ENCODE measurements around the gene PNLIPRP1. TPM values are rescaled to one million over a fixed set of nuclear protein-coding genes. Genes with fewer than 3 reads are reported as not detected.

Gene PNLIPRP1
- polyA plus RNA-seq, 10 donors, result not detected

DNA sequence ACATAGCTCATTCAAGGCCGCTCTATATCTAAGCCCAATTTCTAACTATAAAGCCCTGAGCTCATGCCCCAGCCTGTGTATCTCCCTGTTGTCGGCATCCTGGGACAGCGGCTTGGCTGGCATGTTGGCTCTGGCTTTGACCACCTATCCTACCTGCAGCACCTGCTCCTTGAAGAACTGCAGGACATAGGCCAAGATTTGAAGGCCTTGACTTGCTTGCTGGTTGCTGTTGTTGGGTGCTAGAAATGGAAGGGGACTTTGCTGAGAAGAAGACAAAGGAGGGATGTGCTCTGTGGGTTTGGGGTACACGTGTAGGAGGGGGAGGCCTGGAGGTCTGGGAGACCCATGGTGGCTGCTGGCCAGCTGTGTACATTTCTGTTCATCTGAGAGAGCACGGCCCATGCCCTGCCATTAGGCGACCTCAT, 41.1 kb downstream of the PNLIPRP1 start:
- no peak for DNase-seq

DNA sequence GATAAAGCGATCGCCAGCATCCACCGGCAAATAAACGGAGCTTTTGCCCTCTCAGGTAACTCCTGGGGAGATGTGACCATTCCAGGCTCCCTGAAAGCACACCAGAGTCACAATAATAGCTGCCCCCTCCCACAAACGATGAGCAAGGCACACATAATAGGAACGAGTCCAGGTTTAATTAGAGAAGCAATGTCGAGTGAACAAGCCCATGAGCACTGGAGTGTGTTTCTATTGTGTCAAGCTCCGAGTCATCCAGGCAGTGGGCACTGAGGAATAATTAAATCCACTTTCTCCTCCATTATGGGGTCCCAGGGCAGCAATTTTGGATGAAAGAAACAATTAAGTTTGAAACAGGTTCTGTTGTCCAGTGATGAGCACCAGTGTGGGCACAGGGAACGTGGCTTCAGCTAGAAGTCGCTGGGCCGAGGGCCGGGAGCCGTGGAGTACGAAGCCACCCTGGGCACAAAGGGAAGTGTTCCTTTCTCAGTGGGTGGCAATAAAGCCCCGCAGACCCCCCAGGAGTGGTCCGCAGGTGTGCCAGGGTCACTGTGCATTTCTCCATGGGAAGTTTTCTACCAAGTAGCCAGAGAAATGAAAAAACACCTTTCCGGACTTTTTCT, 41.9 kb downstream of the PNLIPRP1 start:
- DNase-seq, result no peak

DNA sequence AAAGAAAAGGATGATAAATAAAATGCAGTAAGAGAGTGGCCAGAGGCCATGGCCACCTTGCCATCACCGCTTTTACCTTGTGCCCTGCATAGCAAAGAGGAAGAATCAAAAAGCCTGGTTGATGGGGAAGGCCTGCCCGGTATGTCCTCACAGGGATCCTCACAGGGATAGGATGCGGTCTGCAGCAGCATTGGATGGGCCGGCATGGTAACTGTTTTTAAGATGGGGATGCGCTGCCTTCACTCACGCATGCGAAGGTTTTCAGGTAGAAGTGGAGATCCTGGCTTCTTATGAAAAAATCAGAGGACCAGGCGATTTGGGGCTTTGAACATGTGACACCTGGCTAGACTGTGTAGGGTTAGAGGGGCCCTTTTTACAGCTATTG, 42.4 kb downstream of the PNLIPRP1 start:
- no peak for DNase-seq

DNA sequence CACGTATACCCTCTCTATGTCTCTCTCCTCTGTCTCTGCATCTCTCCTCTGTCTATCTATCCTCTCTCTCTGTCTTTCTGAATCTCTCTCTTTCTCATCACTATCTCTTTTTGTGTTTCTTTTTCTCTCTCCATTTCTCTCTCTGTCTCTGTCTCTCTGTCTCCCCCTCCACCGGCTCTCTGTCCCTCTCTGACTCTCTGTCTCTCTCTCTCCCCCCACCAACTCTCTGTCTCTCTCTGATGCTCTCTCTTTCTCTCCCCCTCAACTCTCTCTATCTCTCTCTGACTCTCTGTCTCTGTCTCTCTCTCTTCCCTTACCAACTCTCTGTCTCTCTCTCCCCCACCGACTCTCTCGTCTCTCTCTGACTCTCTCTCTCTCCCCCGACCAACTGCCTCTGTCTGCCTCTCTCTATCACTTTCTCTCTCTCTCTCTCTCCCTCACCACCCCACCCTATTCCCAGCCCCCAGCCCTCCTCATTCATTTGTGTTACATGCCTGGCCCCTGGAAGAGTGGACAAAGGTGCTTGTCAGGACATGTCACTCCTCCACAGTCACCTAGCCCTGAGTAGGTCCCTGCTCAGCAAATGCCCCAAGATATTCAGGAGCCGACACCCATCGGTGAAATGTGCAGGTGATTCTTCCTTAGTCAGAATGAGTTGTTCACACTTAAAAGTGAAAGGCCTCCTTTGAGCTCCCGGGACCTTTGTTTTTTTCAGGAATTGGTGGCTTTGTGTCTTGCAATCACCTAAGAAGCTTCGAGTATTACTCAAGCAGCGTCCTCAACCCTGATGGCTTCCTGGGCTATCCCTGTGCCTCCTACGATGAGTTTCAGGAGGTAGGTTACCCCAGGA, 43.6 kb downstream of the PNLIPRP1 start:
- no peak for DNase-seq

DNA sequence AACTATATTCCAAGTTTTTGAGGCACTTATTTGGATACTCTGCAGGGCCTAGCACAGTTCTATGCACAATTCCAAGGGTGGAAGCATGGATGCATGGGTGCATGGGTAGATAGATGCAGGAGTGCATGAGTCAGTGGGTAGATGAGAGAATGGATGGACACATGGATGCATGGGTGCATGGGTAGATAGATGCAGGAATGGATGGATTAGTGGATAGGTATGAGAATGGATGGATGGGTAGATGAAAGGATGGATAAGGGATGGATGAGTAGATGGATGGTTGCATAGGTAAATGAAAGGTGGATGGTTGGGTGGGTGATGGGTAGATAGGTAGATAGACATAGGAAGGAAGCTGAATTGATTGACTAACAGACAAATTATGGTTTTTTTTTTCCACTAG, 45.6 kb downstream of the PNLIPRP1 start:
- no peak for DNase-seq

DNA sequence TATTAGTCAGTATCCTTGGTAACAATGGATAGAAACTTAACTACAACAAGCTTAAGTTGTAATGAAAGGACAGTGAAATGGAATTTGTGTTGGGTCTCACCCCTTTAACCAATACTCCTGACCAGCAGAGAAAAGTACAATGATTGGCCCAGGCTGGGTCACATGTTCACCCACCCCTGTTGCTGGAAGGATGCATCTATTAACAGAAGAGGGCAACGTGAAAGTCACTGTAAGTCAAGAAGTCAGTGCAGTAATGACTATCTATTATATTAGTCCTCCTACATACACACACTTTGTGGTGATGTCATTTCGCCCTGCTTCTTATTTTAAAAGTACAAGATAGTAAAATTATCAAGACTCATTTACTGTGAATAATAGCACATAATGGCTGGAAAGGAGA, 46.2 kb downstream of the PNLIPRP1 start:
- DNase-seq, result no peak

DNA sequence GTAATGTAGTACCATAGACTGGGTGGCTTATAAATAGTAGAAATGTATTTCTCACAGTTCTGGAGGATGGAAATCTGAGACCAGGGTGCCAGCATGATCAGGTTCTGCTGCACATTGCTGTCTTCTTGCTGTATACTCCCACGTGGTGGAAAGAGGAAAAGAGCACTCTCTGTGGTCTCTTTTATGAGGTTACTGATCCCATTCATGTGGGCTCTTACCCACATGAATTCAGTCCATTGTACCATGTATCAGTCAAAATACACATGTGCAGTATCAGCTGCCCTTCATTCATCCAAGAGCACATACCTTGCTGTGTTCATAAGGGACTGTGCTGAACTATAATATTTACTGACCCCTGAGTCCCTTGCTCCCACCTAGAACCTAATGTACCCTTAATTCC, 47.1 kb downstream of the PNLIPRP1 start:
- no peak for DNase-seq

DNA sequence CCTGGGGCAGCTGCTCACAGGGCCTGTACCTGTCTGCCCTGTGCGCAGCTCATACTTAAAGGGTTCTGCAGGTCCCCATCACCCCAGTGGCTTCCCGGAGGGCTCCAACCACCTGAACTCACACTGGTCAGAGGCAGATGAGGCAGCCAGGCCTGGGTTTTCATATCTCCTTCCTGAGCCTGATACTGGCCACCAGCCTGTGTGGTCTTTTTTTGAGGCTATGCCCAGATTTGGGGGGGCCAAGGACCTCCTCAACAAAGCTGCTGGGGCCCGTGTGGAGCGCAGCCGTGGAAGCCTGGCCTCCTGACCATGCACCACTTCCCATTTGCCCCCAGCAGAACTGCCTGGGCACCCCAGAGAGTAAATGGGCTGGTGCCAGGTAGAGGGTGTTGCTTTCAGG, 55.7 kb downstream of the PNLIPRP1 start:
- DNase-seq, result no peak

DNA sequence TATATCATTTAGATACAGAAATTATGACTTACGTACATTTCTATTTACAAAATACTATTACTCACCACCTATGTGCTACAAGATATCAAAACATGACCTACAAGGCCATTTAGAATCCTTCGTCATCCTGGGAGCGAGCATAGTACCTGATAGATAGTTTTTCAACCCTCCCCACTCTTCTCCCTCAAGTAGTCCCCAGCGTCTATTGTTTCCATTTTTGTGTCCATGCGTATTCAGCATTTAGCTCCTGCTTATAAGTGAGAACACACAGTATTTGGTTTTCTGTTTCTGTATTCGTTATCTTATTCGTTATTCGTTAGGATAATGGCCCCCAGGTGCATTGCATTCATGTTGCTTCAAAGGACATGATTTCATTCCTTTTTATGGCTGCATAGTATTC, 58.1 kb downstream of the PNLIPRP1 start:
- DNase-seq, result no peak

DNA sequence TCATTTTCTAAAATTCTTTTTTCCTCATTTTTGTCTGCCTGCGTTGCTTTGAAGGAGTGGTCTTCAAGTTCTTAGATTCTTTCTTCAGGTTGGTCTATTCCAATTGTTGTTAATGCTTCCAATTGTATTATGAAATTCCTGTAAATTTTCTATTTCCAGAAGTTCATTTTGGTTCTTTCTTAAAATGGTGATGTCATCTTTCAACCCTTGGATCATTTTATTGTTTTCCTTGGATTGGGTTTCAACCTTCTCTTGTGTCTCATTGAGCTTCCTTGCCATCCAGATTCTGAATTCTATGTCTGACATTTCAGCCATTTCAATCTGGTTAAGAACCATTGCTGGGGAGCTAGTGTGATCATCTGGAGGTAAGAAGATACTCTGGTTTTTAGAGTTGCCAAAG, 63.1 kb downstream of the PNLIPRP1 start:
- DNase-seq, result no peak

DNA sequence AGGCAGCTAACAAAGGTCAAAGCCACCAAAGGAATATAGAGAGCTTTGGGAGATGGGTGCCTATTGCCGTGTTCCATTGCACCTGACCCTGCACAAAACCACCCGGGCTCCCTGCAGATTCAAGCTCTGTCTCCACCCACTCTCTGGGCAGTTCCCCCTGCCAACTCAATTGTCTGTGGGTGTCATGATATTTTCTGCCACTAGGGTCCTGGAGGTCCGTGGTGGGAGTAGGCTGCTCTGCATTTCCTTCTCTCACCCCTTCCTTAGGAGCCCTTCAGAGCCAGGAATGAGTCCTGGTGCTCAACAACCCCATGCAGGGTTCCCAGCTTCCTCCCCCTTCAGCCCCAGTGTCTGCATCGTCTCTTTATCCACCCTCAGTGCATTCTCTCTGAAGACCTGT, 64.1 kb downstream of the PNLIPRP1 start:
- no peak for DNase-seq

DNA sequence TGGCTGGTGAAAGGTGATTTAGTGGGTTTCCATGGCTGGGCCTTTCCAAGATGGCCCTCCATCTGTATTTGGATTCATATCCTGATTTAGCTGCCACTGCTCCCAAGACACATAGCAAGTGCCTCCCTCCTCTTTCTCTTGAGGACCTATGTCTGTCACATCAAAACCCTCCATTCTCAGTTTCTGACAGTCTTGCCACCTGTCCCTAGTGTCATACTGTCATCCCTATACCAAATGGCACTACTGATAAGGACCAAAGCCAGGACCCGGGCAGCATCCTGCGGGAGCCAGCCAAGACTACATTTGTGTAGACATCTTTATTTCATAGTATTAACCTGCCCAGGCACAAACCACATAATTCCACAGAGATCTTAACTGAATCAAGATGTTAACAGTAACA, 64.8 kb downstream of the PNLIPRP1 start:
- DNase-seq, result no peak

DNA sequence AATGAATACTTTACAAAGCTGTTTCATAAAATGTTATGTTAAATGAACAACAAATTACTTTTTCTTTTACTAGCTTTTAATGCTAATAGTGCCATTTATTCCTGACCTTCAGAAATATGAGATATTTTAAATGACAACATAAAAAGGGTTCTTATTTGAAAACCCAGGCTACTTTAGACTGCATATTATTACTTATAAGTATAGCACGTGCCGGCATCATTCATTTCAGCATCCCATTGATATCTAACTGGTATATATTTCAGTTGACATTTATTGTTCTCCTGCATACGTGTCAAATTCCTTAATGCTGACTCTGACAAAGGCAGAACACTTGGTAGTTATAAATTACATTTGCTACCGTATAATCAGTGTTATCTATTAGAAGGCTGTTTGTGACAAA, 65.3 kb downstream of the PNLIPRP1 start:
- DNase-seq, result no peak

DNA sequence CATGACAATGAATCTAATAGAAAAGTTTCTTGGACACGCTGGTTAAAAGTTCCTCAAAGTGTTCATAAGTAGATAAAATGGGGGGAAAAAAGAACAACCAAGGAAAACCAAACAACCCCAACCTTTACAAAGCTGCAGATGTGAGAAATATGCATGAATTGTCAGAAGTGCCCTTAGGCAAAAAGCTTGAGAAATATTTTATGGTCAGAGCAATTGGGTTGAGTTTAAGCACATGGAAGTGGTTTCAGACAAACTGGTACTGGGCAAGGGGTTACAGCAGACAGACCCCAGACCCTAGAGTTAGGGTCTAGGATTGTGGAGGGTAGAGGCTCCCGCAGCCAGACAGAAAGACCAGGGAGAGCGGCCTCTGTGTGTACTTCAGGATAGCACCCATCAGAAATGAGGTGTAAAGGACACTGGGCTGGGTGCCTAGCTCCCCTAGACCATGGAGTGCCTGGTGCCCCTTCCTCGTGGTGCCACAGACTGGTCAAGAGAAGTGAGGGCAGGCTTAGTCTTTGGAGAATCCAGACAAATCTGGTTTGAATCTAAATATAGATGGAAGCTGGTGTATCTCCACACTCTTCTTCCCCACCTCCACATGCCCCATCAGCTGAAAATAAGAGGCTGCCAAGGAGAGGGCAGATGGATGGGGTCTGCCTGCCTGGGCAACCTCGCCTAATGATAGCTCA, 67.2 kb downstream of the PNLIPRP1 start:
- DNase-seq, result no peak

Other genes with a start within 250 kb of the PNLIPRP1 start
- gene PNLIPRP3, start 163.1 kb upstream of the PNLIPRP1 start, polyA plus RNA-seq (ENCODE audit: insufficient read length in 10 of 10), result 1 to 10 TPM in 1 of 10 donors, under 1 TPM in 1, not detected in 8; 0.08 to 1.3 TPM
- gene PNLIP, start 45.0 kb upstream of the PNLIPRP1 start, polyA plus RNA-seq (ENCODE audit: insufficient read length in 10 of 10), result under 1 TPM in 6 of 10 donors, not detected in 4; 0.11 to 0.99 (median 0.40) TPM
- under 1 TPM in 4 of 10 donors, not detected in 6; 0.11 to 0.54 (median 0.35) TPM for gene PNLIPRP2, start 30.0 kb downstream of the PNLIPRP1 start, polyA plus RNA-seq (ENCODE audit: insufficient read length in 10 of 10)
- 10 to 100 TPM in 2 of 10 donors, 1 to 10 TPM in 8; 5.6 to 11.1 (median 8.0) TPM for gene HSPA12A, start 151.6 kb downstream of the PNLIPRP1 start, polyA plus RNA-seq (ENCODE audit: insufficient read length in 10 of 10)